H1 (cell line): Measurements from ENCODE around the gene PDZD8. TPM values are rescaled to one million over a fixed set of nuclear protein-coding genes. Genes with fewer than 3 reads are reported as not detected.

ENCODE experiments used
- CTCF ChIA-PET: fragments of 300-600 bp; sonication (Branson Sonifier 250); formaldehyde crosslinking; loops from one replicate; lab custom pipeline; 2021; ENCODE audit not compliant: partially characterized antibody; lab: Charles Lee
- POLR2A ChIA-PET: fragments of 300-600 bp; sonication (Branson Sonifier 250); formaldehyde crosslinking; loops from one replicate; lab custom pipeline; 2021; ENCODE audit warnings: inconsistent platforms; ENCODE audit not compliant: partially characterized antibody; lab: Charles Lee
- DNase-seq, 2 experiments: peaks; one replicate each; pipeline versions ENCODE4 v3.0.0 to v3.0.0-alpha.2; 2010 to 2022; ENCODE audit warnings: low spot score in 2 of 2, low read depth in 1 of 2, mixed read lengths in 1 of 2
- FAIRE-seq: peaks from 2 replicates; lab custom pipeline; 2011; peaks lifted over from hg19 to GRCh38; lab: Jason Lieb, UNC
- H2AFZ ChIP-seq: 2 replicates; pipeline ENCODE4 v1.8.1; 2012; ENCODE audit warnings: low read length, inconsistent platforms
- H2AK5ac ChIP-seq: 2 replicates; pipeline ENCODE4 v1.6.1; 2013; ENCODE audit warnings: low read depth, low read length
- H2BK120ac ChIP-seq: replicated peaks from 2 replicates; pipeline ENCODE3; 2013; ENCODE audit warnings: low read depth, low read length, inconsistent platforms
- H2BK12ac ChIP-seq: 2 replicates; pipeline ENCODE4 v1.6.1; 2013; ENCODE audit warnings: low read depth, low read length
- H2BK15ac ChIP-seq: 2 replicates; pipeline ENCODE4 v1.6.1; 2013; ENCODE audit warnings: low read length
- H2BK20ac ChIP-seq: 2 replicates; pipeline ENCODE4 v1.6.1; 2013; ENCODE audit warnings: low read length
- H2BK5ac ChIP-seq: 2 replicates; pipeline ENCODE4 v1.6.1; 2013; ENCODE audit warnings: low read depth, low read length
- H3K14ac ChIP-seq: 2 replicates; pipeline ENCODE4 v1.6.1; 2013; ENCODE audit warnings: inconsistent platforms; ENCODE audit not compliant: insufficient read length
- H3K18ac ChIP-seq: 2 replicates; pipeline ENCODE4 v1.6.1; 2013; ENCODE audit warnings: low read length; ENCODE audit errors: extremely low read depth
- H3K23ac ChIP-seq: 2 replicates; pipeline ENCODE4 v1.6.1; 2013; ENCODE audit warnings: inconsistent platforms; ENCODE audit not compliant: insufficient read length
- H3K23me2 ChIP-seq: 2 replicates; pipeline ENCODE4 v1.6.1; 2013; ENCODE audit warnings: low read depth, low read length
- H3K27ac ChIP-seq: 2 replicates; pipeline ENCODE4 v1.6.1; 2011; ENCODE audit warnings: low read depth, low read length, inconsistent platforms
- H3K27me3 ChIP-seq, 4 experiments: replicated peaks in 1 of 4; 1 replicate in 1 of 4; 2 replicates in 3 of 4; pipeline versions ENCODE4 v1.6.1 to v1.8.1; 2011 to 2013; ENCODE audit warnings: low read length in 3 of 4, mild to moderate bottlenecking in 3 of 4, inconsistent platforms in 2 of 4, mixed read lengths in 2 of 4, moderate library complexity in 1 of 4; ENCODE audit not compliant: control insufficient read depth in 3 of 4, insufficient read depth in 3 of 4; ENCODE audit errors: extremely low read depth in 1 of 4
- H3K36me3 ChIP-seq, 4 experiments: 2 replicates each; pipeline versions ENCODE4 v1.6.1 to v1.8.1; 2011 to 2013; ENCODE audit warnings: mild to moderate bottlenecking in 4 of 4, low read length in 3 of 4, moderate library complexity in 2 of 4, control low read depth in 1 of 4, inconsistent platforms in 1 of 4; ENCODE audit not compliant: insufficient read depth in 4 of 4, control insufficient read depth in 2 of 4
- H3K4ac ChIP-seq: replicated peaks from 2 replicates; pipeline ENCODE3; 2013; ENCODE audit warnings: low read length, low read depth, mixed read lengths, inconsistent platforms; ENCODE audit not compliant: insufficient read length
- H3K4me1 ChIP-seq, 4 experiments: replicated peaks in 1 of 4; 1 replicate in 1 of 4; 2 replicates in 3 of 4; pipeline versions ENCODE4 v1.6.1 to v1.8.1; 2011 to 2013; ENCODE audit warnings: low read length in 3 of 4, inconsistent platforms in 2 of 4, mixed read lengths in 1 of 4; ENCODE audit not compliant: insufficient read depth in 4 of 4, control insufficient read depth in 3 of 4
- H3K4me2 ChIP-seq, 2 experiments: 2 replicates each; pipeline versions ENCODE4 v1.6.1 to v1.8.1; 2011 to 2013; ENCODE audit warnings: low read depth in 2 of 2, low read length in 2 of 2, control low read depth in 1 of 2, inconsistent platforms in 1 of 2, mild to moderate bottlenecking in 1 of 2; ENCODE audit not compliant: insufficient read depth in 1 of 2
- H3K4me3 ChIP-seq, 4 experiments: fragments of 200-600, 300-600 bp in 1 of 4; sonication (generic), shearing (Covaris generic), sonication (Bioruptor Twin) in 1 of 4; 2 replicates each; pipeline versions ENCODE4 v1.5.1 to v1.8.1; 2011 to 2016; ENCODE audit warnings: low read length in 4 of 4, low read depth in 3 of 4, control low read depth in 2 of 4, inconsistent platforms in 2 of 4, mild to moderate bottlenecking in 2 of 4, mixed read lengths in 1 of 4, moderate library complexity in 1 of 4; ENCODE audit not compliant: insufficient read depth in 2 of 4; ENCODE audit errors: extremely low read depth in 1 of 4
- H3K56ac ChIP-seq: replicated peaks from 2 replicates; pipeline ENCODE3; 2013; ENCODE audit warnings: low read depth, mild to moderate bottlenecking, mixed read lengths, low read length, inconsistent platforms; ENCODE audit not compliant: insufficient read length
- H3K79me1 ChIP-seq: 2 replicates; pipeline ENCODE4 v1.6.1; 2013; ENCODE audit warnings: low read depth, low read length, control low read depth
- H3K79me2 ChIP-seq, 2 experiments: 2 replicates each; pipeline versions ENCODE4 v1.6.1 to v1.8.1; 2012 to 2013; ENCODE audit warnings: low read length in 2 of 2, mild to moderate bottlenecking in 2 of 2, inconsistent platforms in 1 of 2; ENCODE audit not compliant: insufficient read depth in 2 of 2, control insufficient read depth in 1 of 2
- H3K9ac ChIP-seq, 4 experiments: replicated peaks in 1 of 4; 1 replicate in 1 of 4; 2 replicates in 3 of 4; pipeline versions ENCODE4 v1.6.1 to v1.8.1; 2011 to 2013; ENCODE audit warnings: low read depth in 3 of 4, low read length in 3 of 4, control low read depth in 2 of 4, mild to moderate bottlenecking in 2 of 4, moderate library complexity in 2 of 4, inconsistent platforms in 1 of 4; ENCODE audit errors: extremely low read depth in 1 of 4
- H3K9me3 ChIP-seq, 2 experiments: 2 replicates each; pipeline versions ENCODE4 v1.6.1 to v1.8.1; 2012 to 2013; ENCODE audit warnings: mild to moderate bottlenecking in 2 of 2, moderate library complexity in 2 of 2, control low read depth in 1 of 2, inconsistent platforms in 1 of 2, low read depth in 1 of 2, low read length in 1 of 2, mixed read lengths in 1 of 2; ENCODE audit not compliant: insufficient read depth in 2 of 2
- H4K20me1 ChIP-seq, 2 experiments: replicated peaks in 1 of 2; 2 replicates each; pipeline versions ENCODE3 to v1.8.1; 2011 to 2013; ENCODE audit warnings: inconsistent platforms in 2 of 2, low read length in 2 of 2, mild to moderate bottlenecking in 1 of 2; ENCODE audit not compliant: insufficient read depth in 2 of 2, control insufficient read depth in 1 of 2
- H4K5ac ChIP-seq: 2 replicates; pipeline ENCODE4 v1.6.1; 2013; ENCODE audit warnings: low read length, low read depth, mixed read lengths, inconsistent platforms; ENCODE audit not compliant: insufficient read length
- H4K8ac ChIP-seq: 2 replicates; pipeline ENCODE4 v1.8.0; 2013; ENCODE audit warnings: mild to moderate bottlenecking, moderate library complexity, low read length, inconsistent platforms; ENCODE audit not compliant: insufficient read depth; ENCODE audit errors: extremely low read depth
- H4K91ac ChIP-seq: replicated peaks from 2 replicates; pipeline ENCODE3; 2013; ENCODE audit warnings: low read length, mixed read lengths, inconsistent platforms; ENCODE audit not compliant: insufficient read length
- ASH2L ChIP-seq: fragments of 200-600, 300-600 bp; sonication (generic); IDR thresholded peaks from one replicate; pipeline ENCODE4 v1.7.1; 2017; ENCODE audit warnings: low read length
- ATF2 ChIP-seq: IDR thresholded peaks from 2 replicates; pipeline ENCODE4 v1.6.1; 2012; ENCODE audit warnings: low read length, inconsistent platforms
- BCL11A ChIP-seq, 2 experiments: IDR thresholded peaks; one replicate each; pipeline ENCODE4 v1.6.1; 2011; ENCODE audit warnings: low read depth in 2 of 2, low read length in 2 of 2, mild to moderate bottlenecking in 2 of 2
- CTBP2 ChIP-seq: IDR thresholded peaks from 2 replicates; pipeline ENCODE4 v1.7.0; 2011; ENCODE audit warnings: borderline replicate concordance, mild to moderate bottlenecking, moderate library complexity, mixed read lengths, low read length; ENCODE audit not compliant: insufficient read depth, insufficient read length
- HDAC6 ChIP-seq: IDR thresholded peaks from one replicate; pipeline ENCODE4 v1.7.1; 2012; ENCODE audit warnings: low read depth, mild to moderate bottlenecking, inconsistent platforms, low read length, moderate library complexity
- MAFK ChIP-seq: IDR thresholded peaks from 2 replicates; pipeline ENCODE4 v1.6.1; 2012; ENCODE audit warnings: low read depth, mild to moderate bottlenecking, improper control_type of control experiment, low read length
- SP4 ChIP-seq: IDR thresholded peaks from 2 replicates; pipeline ENCODE4 v1.6.1; 2012; ENCODE audit warnings: low read length, inconsistent platforms
- SUZ12 ChIP-seq: fragments of 200-600 bp; sonication (generic); IDR thresholded peaks from 2 replicates; pipeline ENCODE4 v1.6.1; 2012; ENCODE audit warnings: mild to moderate bottlenecking, inconsistent platforms, low read length, moderate library complexity, mixed read lengths
- YY1 ChIP-seq: IDR thresholded peaks from 2 replicates; pipeline ENCODE4 v1.6.1; 2011; ENCODE audit warnings: low read depth, mild to moderate bottlenecking, low read length
- WGBS, 2 experiments: shearing (Covaris generic) in 1 of 2; methylation state at CpG; one replicate each; pipeline versions ENCODE4 v1.1.6 to v1.1.7; 2013 to 2015; ENCODE audit warnings: low lambda C conversion rate in 2 of 2, mixed read lengths in 2 of 2, inconsistent platforms in 1 of 2, low coverage in 1 of 2, missing lambda C conversion rate in 1 of 2; ENCODE audit not compliant: insufficient replicate concordance in 2 of 2, insufficient coverage in 1 of 2, insufficient read length in 1 of 2; ENCODE audit errors: extremely low coverage in 1 of 2, missing lambda C conversion rate in 1 of 2; 5-methylcytosine and 5-hydroxymethylcytosine counted together
- polyA plus RNA-seq, 7 experiments: library from polyadenylated mRNA; depleted of rRNA in 3 of 7; stranded (reverse) in 5 of 7; unstranded in 2 of 7; fragments of >200 nt in 5 of 7; fragments of 200-250 nt in 2 of 7; gene quantifications; 1 replicate in 5 of 7; 2 replicates in 1 of 7; 4 replicates in 1 of 7; pipeline versions ENCODE4 v1.2.1 to v1.2.3, GENCODE V29; 2011 to 2013; ENCODE audit warnings: missing spikeins in 2 of 7, mixed read lengths in 2 of 7
- total RNA-seq: library from RNA; stranded (reverse); fragmentation: NEBNext Ultra II Directional; extraction: Animal tissue kit (Norgen Biotek cat#: 25700); gene quantifications from 2 replicates; pipeline ENCODE4 v1.2.1, GENCODE V29; 2021

PDZD8 gene
- total and polyA plus RNA-seq, 2 of the 8 experiments (the other 6 are each of a cell fraction or from before 2014, with no cell fraction given): 10.9 to 50.1 TPM

GRCh38 chr10:117413928-117414618, 38.8 kb upstream of the PDZD8 start:
- POLR2A ChIA-PET: interaction anchor here (0.6 kb wide), 1 partner anchor 20 kb away, joined by 4 read pairs; no protein-coding TSS in a partner anchor
- Histone ChIP-seq H3K27ac (no peak overlapping the region), H3K56ac (no peak overlapping the region), H2BK15ac (no peak overlapping the region), H2BK12ac (no peak overlapping the region), H3K4ac (no peak overlapping the region), H2BK5ac (no peak overlapping the region), H3K18ac (no peak overlapping the region), H3K79me1 (no peaks in the 10 kb centered on the region), H3K4me1 (peaks cover 0 to 3% (median 0%) of the 10 kb centered on the region in 4 experiments; a peak in 1 of 7 replicates), H3K79me2 (no peaks in the 10 kb centered on the region), H3K27me3 (no peaks in the 10 kb centered on the region), H3K4me2 (no peak overlapping the region), H3K9me3 (no peaks in the 10 kb centered on the region), H3K36me3 (no peaks in the 10 kb centered on the region; a peak in 1 of 8 replicates), H2BK120ac (no peak overlapping the region), H3K23me2 (no peaks in the 10 kb centered on the region), H2BK20ac (no peak overlapping the region), H3K9ac (no peak overlapping the region), H3K4me3 (no peak overlapping the region), H2AK5ac (no peak overlapping the region), H3K23ac (no peak overlapping the region), H4K20me1 (no peaks in the 10 kb centered on the region), H3K14ac (no peak overlapping the region), H2AFZ (peak overlapping the region; percentile 40; the same call in 1 of the 2 replicates), H4K5ac (no peak overlapping the region), H4K91ac (no peak overlapping the region), H4K8ac (no peak overlapping the region)
- TF ChIP-seq SP4 (no peak), BCL11A (IDR thresholded peaks at IDR 0.05; ENCODE audit: low read depth in 2 of 2, low read length in 2 of 2) (no peak), YY1 (no peak), CTBP2 (no peak), SUZ12 (no peak), ATF2 (no peak), HDAC6 (no peak), MAFK (no peak), ASH2L (no peak)
- WGBS, 2 experiments: 67% methylated on average over 1 of the region's 1 CpG; no CpG with 5 or more reads in 1 of the 2 experiments
- DNase-seq (no peak), FAIRE-seq (no peak)
- CTCF ChIA-PET: interaction anchor here (0.5 to 1.8 kb wide), 5 partner anchors 15 to 694 kb away, joined by 3 to 7 read pairs (median 3); no protein-coding TSS in a partner anchor
